WTC11 (cell line): ENCODE measurements around the gene TEX44. TPM values are rescaled to one million over a fixed set of nuclear protein-coding genes. Genes with fewer than 3 reads are reported as not detected.

Source experiments
- ATAC-seq: fragments of 200-7000 bp; cut with Tn5 transposase; 2 replicates; pipeline ENCODE4 v1.10.0; 2021; ENCODE audit warnings: mild to moderate bottlenecking, moderate library complexity
- CTCF ChIA-PET: fragments of 300-600 bp; sonication (Branson Sonifier 250); formaldehyde crosslinking; loops from one replicate; lab custom pipeline; 2021; ENCODE audit warnings: antibody characterized with exemption; lab: Charles Lee
- POLR2A ChIA-PET: fragments of 350-600 bp; sonication (Branson Sonifier 250); formaldehyde crosslinking; loops from one replicate; lab custom pipeline; 2021; ENCODE audit warnings: antibody characterized with exemption; lab: Charles Lee
- DNase-seq: peaks from one replicate; pipeline ENCODE4 v3.0.0; 2021; ENCODE audit warnings: low spot score
- H3K27ac Mint-ChIP-seq: 2 replicates; pipeline ENCODE4 v1.8.0; 2021; ENCODE audit warnings: mixed read lengths
- H3K27me3 Mint-ChIP-seq: 2 replicates; pipeline ENCODE4 v1.8.0; 2021; ENCODE audit warnings: low read depth, mild to moderate bottlenecking, moderate library complexity, mixed read lengths
- H3K36me3 Mint-ChIP-seq: 2 replicates; pipeline ENCODE4 v1.8.0; 2021; ENCODE audit warnings: mixed read lengths
- H3K4me1 Mint-ChIP-seq: 2 replicates; pipeline ENCODE4 v1.8.0; 2022; ENCODE audit warnings: mixed read lengths
- H3K4me3 Mint-ChIP-seq: 2 replicates; pipeline ENCODE4 v1.8.0; 2021; ENCODE audit warnings: mild to moderate bottlenecking, moderate library complexity, mixed read lengths
- H3K9me3 Mint-ChIP-seq: 2 replicates; pipeline ENCODE4 v1.8.0; 2021; ENCODE audit warnings: mixed read lengths
- CREB1 ChIP-seq: sonication (generic); formaldehyde crosslinking; IDR thresholded peaks from 2 replicates; pipeline ENCODE4 v1.8.0; 2023; ENCODE audit warnings: mild to moderate bottlenecking, missing genetic modification reagents
- FOXK1 ChIP-seq: sonication (generic); formaldehyde crosslinking; IDR thresholded peaks from 2 replicates; pipeline ENCODE4 v1.8.0; 2022; ENCODE audit warnings: mild to moderate bottlenecking, moderate library complexity, missing genetic modification reagents
- GABPB1 ChIP-seq: sonication (generic); formaldehyde crosslinking; IDR thresholded peaks from 2 replicates; pipeline ENCODE4 v1.8.1; 2023; ENCODE audit warnings: mild to moderate bottlenecking, missing genetic modification reagents
- MYBL2 ChIP-seq: sonication (generic); formaldehyde crosslinking; IDR thresholded peaks from 2 replicates; pipeline ENCODE4 v1.8.1; 2023; ENCODE audit warnings: mild to moderate bottlenecking, moderate library complexity, missing genetic modification reagents
- NFATC4 ChIP-seq: fragments of 250-450 bp; sonication (Bioruptor Pico); IDR thresholded peaks from 2 replicates; pipeline ENCODE4 v1.9.0; 2021; ENCODE audit warnings: mild to moderate bottlenecking
- TCF7 ChIP-seq: sonication (generic); formaldehyde crosslinking; IDR thresholded peaks from 2 replicates; pipeline ENCODE4 v1.8.0; 2022; ENCODE audit warnings: mild to moderate bottlenecking, low read depth, missing genetic modification reagents, moderate library complexity
- total RNA-seq: library from RNA; stranded (reverse); gene quantifications from 3 replicates; pipeline ENCODE4 v1.2.3, GENCODE V29; 2021
- TF ChIP-seq, protein P1 (sequence below): fragments of 250-450 bp; sonication (Bioruptor Pico); IDR thresholded peaks from 2 replicates; pipeline ENCODE4 v1.9.0; 2021; ENCODE audit warnings: mild to moderate bottlenecking
- TF ChIP-seq, protein P2 (sequence below): sonication (generic); formaldehyde crosslinking; IDR thresholded peaks from 2 replicates; pipeline ENCODE4 v1.8.0; 2022; ENCODE audit warnings: mild to moderate bottlenecking, missing genetic modification reagents
- TF ChIP-seq, protein P3 (sequence below): sonication (generic); formaldehyde crosslinking; IDR thresholded peaks from 2 replicates; pipeline ENCODE4 v1.8.0; 2022; ENCODE audit warnings: mild to moderate bottlenecking, missing genetic modification reagents
- TF ChIP-seq, protein P4 (sequence below): sonication (generic); formaldehyde crosslinking; IDR thresholded peaks from 2 replicates; pipeline ENCODE4 v1.8.0; 2022; ENCODE audit warnings: missing genetic modification reagents
- TF ChIP-seq, protein P5 (sequence below): fragments of 250-450 bp; sonication (Bioruptor Pico); IDR thresholded peaks from 2 replicates; pipeline ENCODE4 v1.8.0; 2021; ENCODE audit warnings: mild to moderate bottlenecking
- TF ChIP-seq, protein P6 (sequence below): sonication (generic); formaldehyde crosslinking; IDR thresholded peaks from 2 replicates; pipeline ENCODE4 v1.8.1; 2023; ENCODE audit warnings: mild to moderate bottlenecking, moderate library complexity, missing genetic modification reagents

Gene TEX44
- total RNA-seq, 1 experiment from 2014 or later: not detected

DNA sequence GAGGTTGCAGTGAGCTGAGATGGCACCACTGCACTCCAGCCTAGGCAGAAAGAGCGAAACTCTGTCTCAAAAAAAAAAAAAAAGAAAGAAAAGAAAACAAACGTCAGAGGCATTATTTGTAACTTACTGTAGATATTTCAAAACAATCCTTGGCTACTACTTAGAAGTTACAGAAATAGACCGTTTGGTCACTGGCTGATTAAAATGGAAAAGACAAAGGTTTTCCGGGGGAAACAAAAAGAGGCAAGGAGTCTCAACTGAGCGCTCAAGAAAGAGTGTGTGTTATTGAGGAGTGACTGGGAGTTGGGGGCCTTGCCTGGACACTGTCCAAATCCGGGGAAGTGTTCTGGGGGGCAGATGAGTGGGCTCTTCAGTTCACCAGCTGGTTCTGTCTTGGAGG, 47.6 kb downstream of the TEX44 start (continued):
- TF ChIP-seq, protein P1, sequence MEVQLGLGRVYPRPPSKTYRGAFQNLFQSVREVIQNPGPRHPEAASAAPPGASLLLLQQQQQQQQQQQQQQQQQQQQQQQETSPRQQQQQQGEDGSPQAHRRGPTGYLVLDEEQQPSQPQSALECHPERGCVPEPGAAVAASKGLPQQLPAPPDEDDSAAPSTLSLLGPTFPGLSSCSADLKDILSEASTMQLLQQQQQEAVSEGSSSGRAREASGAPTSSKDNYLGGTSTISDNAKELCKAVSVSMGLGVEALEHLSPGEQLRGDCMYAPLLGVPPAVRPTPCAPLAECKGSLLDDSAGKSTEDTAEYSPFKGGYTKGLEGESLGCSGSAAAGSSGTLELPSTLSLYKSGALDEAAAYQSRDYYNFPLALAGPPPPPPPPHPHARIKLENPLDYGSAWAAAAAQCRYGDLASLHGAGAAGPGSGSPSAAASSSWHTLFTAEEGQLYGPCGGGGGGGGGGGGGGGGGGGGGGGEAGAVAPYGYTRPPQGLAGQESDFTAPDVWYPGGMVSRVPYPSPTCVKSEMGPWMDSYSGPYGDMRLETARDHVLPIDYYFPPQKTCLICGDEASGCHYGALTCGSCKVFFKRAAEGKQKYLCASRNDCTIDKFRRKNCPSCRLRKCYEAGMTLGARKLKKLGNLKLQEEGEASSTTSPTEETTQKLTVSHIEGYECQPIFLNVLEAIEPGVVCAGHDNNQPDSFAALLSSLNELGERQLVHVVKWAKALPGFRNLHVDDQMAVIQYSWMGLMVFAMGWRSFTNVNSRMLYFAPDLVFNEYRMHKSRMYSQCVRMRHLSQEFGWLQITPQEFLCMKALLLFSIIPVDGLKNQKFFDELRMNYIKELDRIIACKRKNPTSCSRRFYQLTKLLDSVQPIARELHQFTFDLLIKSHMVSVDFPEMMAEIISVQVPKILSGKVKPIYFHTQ (CRISPR knock-in tag): no peak
- no peak for TF ChIP-seq NFATC4 (CRISPR knock-in tag)
- TF ChIP-seq, protein P2, sequence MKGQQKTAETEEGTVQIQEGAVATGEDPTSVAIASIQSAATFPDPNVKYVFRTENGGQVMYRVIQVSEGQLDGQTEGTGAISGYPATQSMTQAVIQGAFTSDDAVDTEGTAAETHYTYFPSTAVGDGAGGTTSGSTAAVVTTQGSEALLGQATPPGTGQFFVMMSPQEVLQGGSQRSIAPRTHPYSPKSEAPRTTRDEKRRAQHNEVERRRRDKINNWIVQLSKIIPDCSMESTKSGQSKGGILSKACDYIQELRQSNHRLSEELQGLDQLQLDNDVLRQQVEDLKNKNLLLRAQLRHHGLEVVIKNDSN (CRISPR knock-in tag): no peak
- no peak for TF ChIP-seq FOXK1 (CRISPR knock-in tag)

DNA sequence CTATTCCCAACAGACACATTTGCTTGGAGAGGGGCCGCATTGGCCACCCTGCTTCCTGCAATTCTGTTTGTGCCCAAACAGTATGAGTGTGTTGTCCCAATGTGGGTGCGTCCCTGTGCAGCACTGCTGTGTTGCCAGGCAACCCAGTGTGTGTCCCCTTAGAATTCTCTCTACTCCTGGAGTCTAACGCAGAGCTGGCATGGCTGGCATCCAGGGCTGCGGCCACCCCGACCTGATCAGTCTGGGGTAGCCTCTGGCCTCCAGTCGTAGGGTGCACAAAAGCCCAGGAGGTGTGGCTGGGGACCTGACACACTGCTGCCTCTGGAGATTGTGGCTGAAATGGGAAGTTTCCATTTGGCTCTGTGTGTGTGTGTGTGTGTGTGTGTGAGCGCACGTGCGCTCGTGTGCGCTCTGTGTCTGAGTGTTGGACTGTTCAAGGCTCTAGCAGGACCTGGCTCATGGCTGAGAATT, 48.0 kb downstream of the TEX44 start:
- CTCF ChIA-PET: no interaction called here
- Mint-ChIP-seq H3K27ac (peak overlapping the region; percentile 11; the same call in 1 of the 2 replicates), H3K9me3 (no peaks in the 10 kb centered on the region), H3K4me1 (peaks cover 15% of the 10 kb centered on the region), H3K27me3 (0 out of 2 replicates have a peak, but pooled peaks cover 3% of the 10 kb centered on the region), H3K4me3 (no peak overlapping the region), H3K36me3 (no peaks in the 10 kb centered on the region)
- TF ChIP-seq, protein P3, sequence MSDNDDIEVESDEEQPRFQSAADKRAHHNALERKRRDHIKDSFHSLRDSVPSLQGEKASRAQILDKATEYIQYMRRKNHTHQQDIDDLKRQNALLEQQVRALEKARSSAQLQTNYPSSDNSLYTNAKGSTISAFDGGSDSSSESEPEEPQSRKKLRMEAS: no peak
- TF ChIP-seq MYBL2 (CRISPR knock-in tag): no peak
- TF ChIP-seq GABPB1: no peak
- TF ChIP-seq, protein P4, sequence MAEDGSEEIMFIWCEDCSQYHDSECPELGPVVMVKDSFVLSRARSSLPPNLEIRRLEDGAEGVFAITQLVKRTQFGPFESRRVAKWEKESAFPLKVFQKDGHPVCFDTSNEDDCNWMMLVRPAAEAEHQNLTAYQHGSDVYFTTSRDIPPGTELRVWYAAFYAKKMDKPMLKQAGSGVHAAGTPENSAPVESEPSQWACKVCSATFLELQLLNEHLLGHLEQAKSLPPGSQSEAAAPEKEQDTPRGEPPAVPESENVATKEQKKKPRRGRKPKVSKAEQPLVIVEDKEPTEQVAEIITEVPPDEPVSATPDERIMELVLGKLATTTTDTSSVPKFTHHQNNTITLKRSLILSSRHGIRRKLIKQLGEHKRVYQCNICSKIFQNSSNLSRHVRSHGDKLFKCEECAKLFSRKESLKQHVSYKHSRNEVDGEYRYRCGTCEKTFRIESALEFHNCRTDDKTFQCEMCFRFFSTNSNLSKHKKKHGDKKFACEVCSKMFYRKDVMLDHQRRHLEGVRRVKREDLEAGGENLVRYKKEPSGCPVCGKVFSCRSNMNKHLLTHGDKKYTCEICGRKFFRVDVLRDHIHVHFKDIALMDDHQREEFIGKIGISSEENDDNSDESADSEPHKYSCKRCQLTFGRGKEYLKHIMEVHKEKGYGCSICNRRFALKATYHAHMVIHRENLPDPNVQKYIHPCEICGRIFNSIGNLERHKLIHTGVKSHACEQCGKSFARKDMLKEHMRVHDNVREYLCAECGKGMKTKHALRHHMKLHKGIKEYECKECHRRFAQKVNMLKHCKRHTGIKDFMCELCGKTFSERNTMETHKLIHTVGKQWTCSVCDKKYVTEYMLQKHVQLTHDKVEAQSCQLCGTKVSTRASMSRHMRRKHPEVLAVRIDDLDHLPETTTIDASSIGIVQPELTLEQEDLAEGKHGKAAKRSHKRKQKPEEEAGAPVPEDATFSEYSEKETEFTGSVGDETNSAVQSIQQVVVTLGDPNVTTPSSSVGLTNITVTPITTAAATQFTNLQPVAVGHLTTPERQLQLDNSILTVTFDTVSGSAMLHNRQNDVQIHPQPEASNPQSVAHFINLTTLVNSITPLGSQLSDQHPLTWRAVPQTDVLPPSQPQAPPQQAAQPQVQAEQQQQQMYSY (CRISPR knock-in tag): no peak
- TF ChIP-seq, protein P5, sequence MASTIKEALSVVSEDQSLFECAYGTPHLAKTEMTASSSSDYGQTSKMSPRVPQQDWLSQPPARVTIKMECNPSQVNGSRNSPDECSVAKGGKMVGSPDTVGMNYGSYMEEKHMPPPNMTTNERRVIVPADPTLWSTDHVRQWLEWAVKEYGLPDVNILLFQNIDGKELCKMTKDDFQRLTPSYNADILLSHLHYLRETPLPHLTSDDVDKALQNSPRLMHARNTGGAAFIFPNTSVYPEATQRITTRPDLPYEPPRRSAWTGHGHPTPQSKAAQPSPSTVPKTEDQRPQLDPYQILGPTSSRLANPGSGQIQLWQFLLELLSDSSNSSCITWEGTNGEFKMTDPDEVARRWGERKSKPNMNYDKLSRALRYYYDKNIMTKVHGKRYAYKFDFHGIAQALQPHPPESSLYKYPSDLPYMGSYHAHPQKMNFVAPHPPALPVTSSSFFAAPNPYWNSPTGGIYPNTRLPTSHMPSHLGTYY (CRISPR knock-in tag): no peak
- TF ChIP-seq, protein P6, sequence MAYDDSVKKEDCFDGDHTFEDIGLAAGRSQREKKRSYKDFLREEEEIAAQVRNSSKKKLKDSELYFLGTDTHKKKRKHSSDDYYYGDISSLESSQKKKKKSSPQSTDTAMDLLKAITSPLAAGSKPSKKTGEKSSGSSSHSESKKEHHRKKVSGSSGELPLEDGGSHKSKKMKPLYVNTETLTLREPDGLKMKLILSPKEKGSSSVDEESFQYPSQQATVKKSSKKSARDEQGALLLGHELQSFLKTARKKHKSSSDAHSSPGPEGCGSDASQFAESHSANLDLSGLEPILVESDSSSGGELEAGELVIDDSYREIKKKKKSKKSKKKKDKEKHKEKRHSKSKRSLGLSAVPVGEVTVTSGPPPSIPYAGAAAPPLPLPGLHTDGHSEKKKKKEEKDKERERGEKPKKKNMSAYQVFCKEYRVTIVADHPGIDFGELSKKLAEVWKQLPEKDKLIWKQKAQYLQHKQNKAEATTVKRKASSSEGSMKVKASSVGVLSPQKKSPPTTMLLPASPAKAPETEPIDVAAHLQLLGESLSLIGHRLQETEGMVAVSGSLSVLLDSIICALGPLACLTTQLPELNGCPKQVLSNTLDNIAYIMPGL (CRISPR knock-in tag): no peak
- no peak for TF ChIP-seq TCF7 (CRISPR knock-in tag)
- TF ChIP-seq CREB1: no peak
- POLR2A ChIA-PET: interaction anchor here (0.7 kb wide), 1 partner anchor 19 kb away, joined by 3 read pairs; no protein-coding TSS in a partner anchor
- DNase-seq: no peak
- ATAC-seq: peak; percentile 19; the same call in 1 of the 2 replicates
